SK-N-SH (cell line): ENCODE data around the gene DDAH1. TPM values are rescaled to one million over a fixed set of nuclear protein-coding genes. Genes with fewer than 3 reads are reported as not detected.

ENCODE experiments used
- CTCF ChIA-PET: fragments of 300-600, 350-600 bp; formaldehyde crosslinking; extraction: SDS; loops from one replicate; lab custom pipeline; 2021; lab: Yijun Ruan, JAX
- POLR2A ChIA-PET: fragments of 350-600 bp; sonication (Branson Sonifier 250); formaldehyde crosslinking; extraction: SDS; loops from one replicate; lab custom pipeline; 2020; ENCODE audit warnings: antibody characterized with exemption, inconsistent platforms; lab: Yijun Ruan, JAX
- DNase-seq: peaks from one replicate; pipeline ENCODE4 v3.0.0; 2012
- H2AFZ ChIP-seq: fragments of 200-600 bp; sonication (generic); 2 replicates; pipeline ENCODE4 v1.8.1; 2016; ENCODE audit warnings: antibody characterized with exemption, mild to moderate bottlenecking, low read depth
- H3F3A ChIP-seq: fragments of 200-600 bp; sonication (generic); replicated peaks from 2 replicates; pipeline ENCODE3; 2016; ENCODE audit warnings: antibody characterized with exemption, mild to moderate bottlenecking; ENCODE audit not compliant: insufficient read depth
- H3K27ac ChIP-seq, 2 experiments: fragments of 200-500 bp in 1 of 2; fragments of 200-600 bp in 1 of 2; sonication (Bioruptor generic) in 1 of 2; sonication (generic), shearing (Covaris generic) in 1 of 2; 2 replicates each; pipeline versions ENCODE4 v1.5.1 to v1.6.1; 2014 to 2016; ENCODE audit warnings: low read depth in 2 of 2, inconsistent platforms in 1 of 2, low read length in 1 of 2, mild to moderate bottlenecking in 1 of 2, mixed read lengths in 1 of 2
- H3K27me3 ChIP-seq: fragments of 200-600 bp; sonication (generic), shearing (Covaris generic); 2 replicates; pipeline ENCODE4 v1.6.1; 2016; ENCODE audit warnings: mixed run types; ENCODE audit not compliant: insufficient read depth
- H3K36me3 ChIP-seq, 2 experiments: fragments of 200-500 bp in 1 of 2; fragments of 200-600 bp in 1 of 2; sonication (Bioruptor generic) in 1 of 2; sonication (generic) in 1 of 2; replicated peaks in 1 of 2; 2 replicates each; pipeline versions ENCODE3 to v1.5.1; 2014 to 2016; ENCODE audit warnings: low read length in 1 of 2, mild to moderate bottlenecking in 1 of 2; ENCODE audit not compliant: insufficient read depth in 2 of 2, control insufficient read depth in 1 of 2
- H3K4me1 ChIP-seq, 2 experiments: fragments of 200-500 bp in 1 of 2; fragments of 200-600 bp in 1 of 2; sonication (Bioruptor generic) in 1 of 2; sonication (generic), shearing (Covaris generic) in 1 of 2; 2 replicates each; pipeline versions ENCODE4 v1.5.1 to v1.6.1; 2014 to 2016; ENCODE audit warnings: low read depth in 1 of 2, low read length in 1 of 2, mixed run types in 1 of 2; ENCODE audit not compliant: insufficient read depth in 2 of 2, control insufficient read depth in 1 of 2
- H3K4me2 ChIP-seq: fragments of 200-600 bp; sonication (generic), shearing (Covaris generic); 2 replicates; pipeline ENCODE4 v1.6.1; 2017; ENCODE audit warnings: mixed run types
- H3K4me3 ChIP-seq, 2 experiments: fragments of 200-500 bp in 1 of 2; fragments of 200-600 bp in 1 of 2; sonication (Bioruptor generic) in 1 of 2; sonication (generic), shearing (Covaris generic) in 1 of 2; 2 replicates each; pipeline versions ENCODE4 v1.5.1 to v1.8.1; 2014 to 2016; ENCODE audit warnings: low read depth in 2 of 2, inconsistent platforms in 1 of 2, low read length in 1 of 2, mild to moderate bottlenecking in 1 of 2, mixed read lengths in 1 of 2, moderate library complexity in 1 of 2
- H3K79me2 ChIP-seq: fragments of 200-600 bp; sonication (generic); 2 replicates; pipeline ENCODE4 v1.8.1; 2017; ENCODE audit warnings: mild to moderate bottlenecking; ENCODE audit not compliant: insufficient read depth
- H3K9ac ChIP-seq: fragments of 200-600 bp; sonication (generic); 2 replicates; pipeline ENCODE4 v1.6.1; 2017; ENCODE audit warnings: mixed run types
- H3K9me2 ChIP-seq: fragments of 200-600 bp; sonication (generic); 2 replicates; pipeline ENCODE4 v1.6.1; 2017; ENCODE audit warnings: mixed run types
- H3K9me3 ChIP-seq: fragments of 200-600 bp; sonication (generic); 2 replicates; pipeline ENCODE4 v1.6.1; 2017; ENCODE audit warnings: mixed run types, mild to moderate bottlenecking, moderate library complexity
- H4K20me1 ChIP-seq: fragments of 200-600 bp; sonication (generic); 2 replicates; pipeline ENCODE4 v1.6.1; 2017; ENCODE audit warnings: mild to moderate bottlenecking, mixed run types; ENCODE audit not compliant: insufficient read depth
- FOSL2 ChIP-seq: IDR thresholded peaks from 2 replicates; pipeline ENCODE4 v1.4.0; 2012; ENCODE audit warnings: low read depth, mild to moderate bottlenecking, moderate library complexity, borderline replicate concordance
- FOXM1 ChIP-seq: IDR thresholded peaks from 2 replicates; pipeline ENCODE4 v1.4.0; 2012; ENCODE audit warnings: low read depth, mild to moderate bottlenecking
- GABPA ChIP-seq: IDR thresholded peaks from 2 replicates; pipeline ENCODE4 v1.4.0; 2012; ENCODE audit warnings: low read depth, mild to moderate bottlenecking
- GATA2 ChIP-seq: sonication (generic); formaldehyde crosslinking; IDR thresholded peaks from 2 replicates; pipeline ENCODE4 v1.5.0; 2020; ENCODE audit warnings: mild to moderate bottlenecking, missing genetic modification reagents
- JUND ChIP-seq: IDR thresholded peaks from 2 replicates; pipeline ENCODE4 v1.4.0; 2012
- MXI1 ChIP-seq: IDR thresholded peaks from 2 replicates; pipeline ENCODE4 v1.6.1; 2012; ENCODE audit warnings: mild to moderate bottlenecking, low read depth, low read length, improper control_type of control experiment
- POLR2AphosphoS5 ChIP-seq: IDR thresholded peaks from 2 replicates; pipeline ENCODE4 v1.6.1; 2012; ENCODE audit warnings: low read depth, low read length
- RAD21 ChIP-seq: IDR thresholded peaks from 2 replicates; pipeline ENCODE4 v1.6.1; 2012; ENCODE audit warnings: mild to moderate bottlenecking, low read length
- RFX5 ChIP-seq: IDR thresholded peaks from 2 replicates; pipeline ENCODE4 v1.6.1; 2012; ENCODE audit warnings: mild to moderate bottlenecking, improper control_type of control experiment, low read length
- SMC3 ChIP-seq: IDR thresholded peaks from 2 replicates; pipeline ENCODE4 v1.6.1; 2012; ENCODE audit warnings: low read depth, low read length, improper control_type of control experiment
- TCF12 ChIP-seq: IDR thresholded peaks from 2 replicates; pipeline ENCODE4 v1.4.0; 2012
- TEAD4 ChIP-seq: IDR thresholded peaks from 2 replicates; pipeline ENCODE4 v1.4.0; 2012; ENCODE audit warnings: mild to moderate bottlenecking, borderline replicate concordance; ENCODE audit not compliant: insufficient read depth
- WGBS: methylation state at CpG from one replicate; pipeline ENCODE4 v1.1.6; 2017; ENCODE audit warnings: low lambda C conversion rate; 5-methylcytosine and 5-hydroxymethylcytosine counted together
- polyA plus RNA-seq, 3 experiments: library from polyadenylated mRNA; depleted of rRNA; stranded (reverse); fragments of >200 nt; gene quantifications; 2 replicates each; pipeline ENCODE4 v1.2.3, GENCODE V29; 2012
- TF ChIP-seq, protein P1 (sequence below): fragments of 150-350 bp; IDR thresholded peaks from 2 replicates; pipeline ENCODE4 v1.6.1; 2016; ENCODE audit warnings: mild to moderate bottlenecking, low read depth, low read length
- TF ChIP-seq, protein P2 (sequence below): IDR thresholded peaks from 2 replicates; pipeline ENCODE4 v1.4.0; 2012; ENCODE audit warnings: low read depth, borderline replicate concordance

Gene DDAH1
- polyA plus RNA-seq, 1 of the 3 experiments (the other 2 are of a cell fraction): 64.3 TPM

DNA sequence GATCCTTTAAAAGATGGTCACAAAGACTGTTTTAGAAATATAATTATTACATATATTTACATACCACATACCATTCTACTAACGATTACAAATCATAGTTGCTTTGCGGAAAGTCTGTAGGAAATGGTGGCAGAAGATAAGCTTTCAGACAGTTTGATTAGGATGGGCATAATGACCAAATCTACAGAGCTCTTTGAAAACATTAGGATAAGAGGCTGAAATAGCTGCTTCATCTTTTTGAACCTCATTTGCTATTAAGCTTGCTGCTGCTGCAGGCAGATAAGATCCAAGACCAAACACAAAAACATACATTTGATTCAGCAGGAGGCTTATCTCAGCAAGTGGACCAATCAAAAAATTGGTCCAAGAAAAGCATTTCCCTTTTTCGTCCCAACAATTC lies 47.1 kb downstream of the DDAH1 start:
- peaks cover 99% of the 10 kb centered on the region for H3K79me2 ChIP-seq
- no peak overlapping the region for H3K4me2 ChIP-seq
- peaks cover 0 to 4% of the 10 kb centered on the region in 2 experiments; a peak in 2 of 4 replicates for H3K4me1 ChIP-seq
- H3K27ac ChIP-seq: peak overlapping the region; percentile 9 to 80; a peak in 2 of 4 replicates
- peaks cover 2 to 17% of the 10 kb centered on the region in 2 experiments for H3K36me3 ChIP-seq
- H3K9me2 ChIP-seq: no peaks in the 10 kb centered on the region
- ChIA-PET POLR2A (no interaction called here), CTCF (interaction anchor here (1.4 kb wide), 1 partner anchor 110 kb away, joined by 5 read pairs; no protein-coding TSS in a partner anchor)
- 69% methylated on average over 3 of the region's 3 CpGs for WGBS
- peak; percentile 37 for DNase-seq
- H3F3A ChIP-seq: peaks cover 14% of the 10 kb centered on the region
- H3K9ac ChIP-seq: no peak overlapping the region
- no peak for TF ChIP-seq GABPA
- TF ChIP-seq TCF12: no peak
- peak; percentile 53 for TF ChIP-seq GATA2
- no peak for TF ChIP-seq FOSL2
- no peak for TF ChIP-seq FOXM1
- H4K20me1 ChIP-seq: no peaks in the 10 kb centered on the region
- no peak overlapping the region for H2AFZ ChIP-seq
- H3K9me3 ChIP-seq: no peaks in the 10 kb centered on the region
- no peaks in the 10 kb centered on the region for H3K27me3 ChIP-seq
- no peak overlapping the region for H3K4me3 ChIP-seq

DNA sequence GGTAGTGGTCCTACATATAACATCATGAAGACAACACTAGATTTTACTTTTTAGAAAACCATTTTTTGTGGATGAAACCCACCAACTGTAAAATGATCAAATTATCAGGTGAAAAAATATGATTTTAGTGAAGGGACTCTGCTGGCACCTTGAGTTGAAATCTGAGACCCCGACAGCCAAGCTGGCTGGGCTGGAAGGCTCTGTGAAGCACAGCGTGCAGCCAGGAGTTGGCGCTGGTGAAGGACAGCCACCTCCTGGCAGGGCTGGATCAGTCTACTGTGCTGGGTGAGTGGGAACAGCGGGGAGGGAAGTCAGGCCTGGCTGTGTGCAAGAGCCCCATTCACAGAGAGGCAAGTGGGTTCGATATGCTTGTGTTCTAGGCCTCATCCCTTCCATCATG lies 47.9 kb downstream of the DDAH1 start:
- Histone ChIP-seq H3K79me2 (peaks cover 99% of the 10 kb centered on the region), H3K27ac (peak overlapping the region in 1 of 2 experiments; percentile 80; a peak in 2 of 4 replicates)
- TF ChIP-seq, protein P1, sequence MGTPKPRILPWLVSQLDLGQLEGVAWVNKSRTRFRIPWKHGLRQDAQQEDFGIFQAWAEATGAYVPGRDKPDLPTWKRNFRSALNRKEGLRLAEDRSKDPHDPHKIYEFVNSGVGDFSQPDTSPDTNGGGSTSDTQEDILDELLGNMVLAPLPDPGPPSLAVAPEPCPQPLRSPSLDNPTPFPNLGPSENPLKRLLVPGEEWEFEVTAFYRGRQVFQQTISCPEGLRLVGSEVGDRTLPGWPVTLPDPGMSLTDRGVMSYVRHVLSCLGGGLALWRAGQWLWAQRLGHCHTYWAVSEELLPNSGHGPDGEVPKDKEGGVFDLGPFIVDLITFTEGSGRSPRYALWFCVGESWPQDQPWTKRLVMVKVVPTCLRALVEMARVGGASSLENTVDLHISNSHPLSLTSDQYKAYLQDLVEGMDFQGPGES: no peak
- TF ChIP-seq JUND (no peak), MXI1 (no peak), TEAD4 (no peak), RFX5 (no peak), RAD21 (no peak), TCF12 (no peak), FOSL2 (no peak), POLR2AphosphoS5 (no peak), SMC3 (no peak)
- TF ChIP-seq, protein P2, sequence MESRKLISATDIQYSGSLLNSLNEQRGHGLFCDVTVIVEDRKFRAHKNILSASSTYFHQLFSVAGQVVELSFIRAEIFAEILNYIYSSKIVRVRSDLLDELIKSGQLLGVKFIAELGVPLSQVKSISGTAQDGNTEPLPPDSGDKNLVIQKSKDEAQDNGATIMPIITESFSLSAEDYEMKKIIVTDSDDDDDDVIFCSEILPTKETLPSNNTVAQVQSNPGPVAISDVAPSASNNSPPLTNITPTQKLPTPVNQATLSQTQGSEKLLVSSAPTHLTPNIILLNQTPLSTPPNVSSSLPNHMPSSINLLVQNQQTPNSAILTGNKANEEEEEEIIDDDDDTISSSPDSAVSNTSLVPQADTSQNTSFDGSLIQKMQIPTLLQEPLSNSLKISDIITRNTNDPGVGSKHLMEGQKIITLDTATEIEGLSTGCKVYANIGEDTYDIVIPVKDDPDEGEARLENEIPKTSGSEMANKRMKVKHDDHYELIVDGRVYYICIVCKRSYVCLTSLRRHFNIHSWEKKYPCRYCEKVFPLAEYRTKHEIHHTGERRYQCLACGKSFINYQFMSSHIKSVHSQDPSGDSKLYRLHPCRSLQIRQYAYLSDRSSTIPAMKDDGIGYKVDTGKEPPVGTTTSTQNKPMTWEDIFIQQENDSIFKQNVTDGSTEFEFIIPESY: no peak

More for the DNA sequence above, 47.9 kb downstream of the DDAH1 start:
- Histone ChIP-seq H3K9me2 (no peaks in the 10 kb centered on the region), H3K27me3 (no peaks in the 10 kb centered on the region), H3K9ac (no peak overlapping the region), H4K20me1 (no peaks in the 10 kb centered on the region), H3K4me1 (peaks cover 0 to 4% of the 10 kb centered on the region in 2 experiments; a peak in 2 of 4 replicates), H3K9me3 (no peaks in the 10 kb centered on the region), H2AFZ (no peak overlapping the region), H3F3A (peaks cover 14% of the 10 kb centered on the region), H3K36me3 (peaks cover 2 to 14% of the 10 kb centered on the region in 2 experiments), H3K4me3 (no peak overlapping the region), H3K4me2 (no peak overlapping the region)
- no peak for DNase-seq
- CTCF ChIA-PET: interaction anchor here (1.4 kb wide), 1 partner anchor 109 kb away, joined by 5 read pairs; no protein-coding TSS in a partner anchor
- POLR2A ChIA-PET: interaction anchor here (0.7 kb wide), 1 partner anchor 10 kb away, joined by 3 read pairs; no protein-coding TSS in a partner anchor
- 63% methylated on average over 3 of the region's 5 CpGs for WGBS
